Urothelium cell line (cell line): Measurements from ENCODE around the gene SH3RF3.
"Not testable (repeated sequence)": the region's sequence is repeated elsewhere in the genome, so short reads cannot be mapped to it uniquely, and the experiment has no call there.

Source experiments
- DNase-seq: peaks from one replicate; pipeline ENCODE4 v3.0.0; 2011; ENCODE audit warnings: low spot score, mixed read lengths
- FAIRE-seq: peaks from 2 replicates; lab custom pipeline; 2011; peaks lifted over from hg19 to GRCh38; lab: Jason Lieb, UNC

Gene SH3RF3

DNA sequence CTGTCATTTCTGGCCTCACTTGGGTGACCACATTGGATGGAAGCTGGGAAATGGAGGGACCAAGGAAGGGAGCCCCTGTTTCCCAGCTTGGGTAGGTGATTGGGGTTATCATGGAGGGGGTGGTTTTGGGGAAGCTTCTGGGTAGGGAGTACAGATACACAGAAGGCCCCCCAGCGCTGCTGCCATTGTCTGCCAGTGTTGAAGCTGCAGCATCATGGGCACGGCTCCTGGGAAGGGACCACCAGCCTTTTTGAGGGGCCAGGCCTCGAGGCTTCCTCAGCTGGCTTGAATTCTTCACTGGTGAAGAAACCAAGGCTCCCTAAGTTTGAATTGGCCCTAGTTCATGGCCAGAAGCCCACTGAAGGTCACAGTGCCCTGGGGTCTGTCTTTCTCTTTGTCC, 25.2 kb downstream of the SH3RF3 start:
- FAIRE-seq (no peak), DNase-seq (no peak)

DNA sequence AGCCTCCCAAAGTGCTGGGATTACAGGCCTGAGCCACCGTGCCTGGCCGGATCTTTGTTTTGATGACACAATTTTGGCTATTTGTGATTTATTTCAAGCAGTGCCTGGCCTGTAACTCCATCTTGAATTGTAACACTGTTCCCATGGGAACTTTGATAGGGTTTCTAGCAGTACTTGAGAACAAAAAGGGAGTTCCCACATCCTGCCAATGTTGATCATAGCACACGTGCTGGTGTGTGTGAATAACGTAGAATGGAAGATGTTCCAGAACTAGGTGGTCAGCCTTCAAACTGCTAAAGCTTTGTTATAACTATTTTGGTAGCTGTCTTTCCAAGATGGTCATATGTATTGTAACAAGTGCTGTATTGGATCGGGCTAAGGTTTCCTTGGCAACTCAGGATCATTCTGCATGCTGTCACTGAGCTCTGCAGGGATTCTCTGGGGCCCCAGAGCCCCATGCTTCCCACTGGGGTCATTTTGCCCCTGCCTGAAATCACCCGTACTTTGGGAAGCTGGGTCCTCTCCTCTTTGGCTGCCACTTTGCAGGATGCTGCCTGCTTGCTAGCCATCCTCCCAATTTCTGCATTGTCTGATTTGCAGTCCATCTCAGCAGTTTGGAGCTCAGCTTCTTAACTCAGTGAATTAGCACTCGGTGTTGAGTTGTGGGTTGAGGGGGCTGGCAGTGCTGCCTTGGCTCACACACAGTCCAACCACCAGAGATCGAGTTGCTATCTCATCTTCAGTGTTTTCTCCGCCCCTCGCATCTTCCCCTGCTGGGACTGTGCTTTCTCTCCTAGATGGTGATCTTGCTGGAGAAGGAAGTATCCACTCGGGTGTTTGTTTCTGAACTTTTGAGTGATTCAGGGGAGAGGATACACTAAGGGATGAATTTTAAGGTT, 26.8 kb downstream of the SH3RF3 start:
- DNase-seq (no peak), FAIRE-seq (no peak)

DNA sequence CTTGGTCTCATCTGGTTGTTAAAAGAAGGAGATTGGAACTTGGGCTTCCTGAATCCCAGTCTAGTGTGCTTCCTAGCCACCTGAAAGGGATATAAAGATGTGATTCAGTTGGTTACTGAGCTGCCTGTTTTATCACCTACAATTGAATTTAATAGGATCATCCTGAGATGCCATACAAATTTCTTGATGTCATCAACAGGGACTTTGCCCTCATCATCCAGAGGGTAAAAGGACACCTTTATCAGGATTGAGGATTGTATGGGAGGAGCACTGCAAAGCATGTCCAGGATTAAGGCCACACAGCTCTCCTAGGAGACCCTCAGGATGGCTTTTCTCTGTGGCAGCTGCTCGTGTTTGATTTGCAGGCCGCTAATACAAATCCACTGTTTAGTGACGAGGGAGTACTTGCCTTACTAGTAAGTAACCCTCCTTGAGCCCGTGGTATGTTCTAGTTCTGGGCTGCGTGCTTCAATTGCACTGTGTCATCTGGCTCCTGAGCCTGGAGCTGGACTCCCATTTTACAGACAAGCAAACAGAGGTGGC, 28.6 kb downstream of the SH3RF3 start:
- FAIRE-seq (peak; percentile 48), DNase-seq (no peak)

DNA sequence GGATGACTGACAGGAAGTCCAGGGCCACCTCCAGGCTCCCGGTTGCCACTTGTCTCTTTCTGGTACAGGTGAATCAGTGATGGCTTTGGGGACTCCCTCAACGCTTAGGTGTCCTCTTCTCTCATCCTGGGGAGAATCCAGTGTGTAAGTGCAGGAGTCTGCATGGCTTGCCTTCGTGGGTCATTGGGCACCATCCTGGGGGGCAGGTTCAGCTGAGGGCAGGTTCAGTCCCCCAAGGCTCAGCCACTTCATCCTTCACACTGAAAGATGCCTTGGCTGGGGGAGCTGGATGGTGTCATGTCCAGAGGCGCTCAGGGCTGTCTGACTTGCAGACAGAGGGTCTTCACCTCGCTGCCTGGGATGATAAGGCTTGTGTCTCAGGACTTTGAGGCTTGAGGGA, 29.2 kb downstream of the SH3RF3 start:
- FAIRE-seq = no peak
- no peak for DNase-seq

DNA sequence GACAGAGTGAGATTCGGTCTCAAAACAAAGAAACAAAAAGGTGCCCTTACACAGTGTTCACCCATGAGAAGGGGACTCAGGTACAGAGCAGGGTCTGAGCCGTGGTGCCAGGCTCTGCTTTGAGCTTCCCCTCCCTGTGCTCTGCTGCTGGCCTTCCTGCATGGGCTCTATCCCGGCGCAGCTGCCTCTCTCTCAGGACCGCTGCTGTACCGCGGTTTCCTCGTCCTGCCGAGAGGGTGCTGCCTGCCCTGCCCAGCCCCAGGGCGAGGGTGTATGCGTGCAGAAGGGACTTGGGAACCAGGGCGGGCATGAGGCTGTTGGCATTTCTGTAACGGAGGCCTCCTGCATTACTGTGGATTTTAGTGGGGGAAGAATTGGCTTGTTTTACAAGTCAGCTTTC, 30.1 kb downstream of the SH3RF3 start:
- FAIRE-seq (no peak), DNase-seq (no peak)

DNA sequence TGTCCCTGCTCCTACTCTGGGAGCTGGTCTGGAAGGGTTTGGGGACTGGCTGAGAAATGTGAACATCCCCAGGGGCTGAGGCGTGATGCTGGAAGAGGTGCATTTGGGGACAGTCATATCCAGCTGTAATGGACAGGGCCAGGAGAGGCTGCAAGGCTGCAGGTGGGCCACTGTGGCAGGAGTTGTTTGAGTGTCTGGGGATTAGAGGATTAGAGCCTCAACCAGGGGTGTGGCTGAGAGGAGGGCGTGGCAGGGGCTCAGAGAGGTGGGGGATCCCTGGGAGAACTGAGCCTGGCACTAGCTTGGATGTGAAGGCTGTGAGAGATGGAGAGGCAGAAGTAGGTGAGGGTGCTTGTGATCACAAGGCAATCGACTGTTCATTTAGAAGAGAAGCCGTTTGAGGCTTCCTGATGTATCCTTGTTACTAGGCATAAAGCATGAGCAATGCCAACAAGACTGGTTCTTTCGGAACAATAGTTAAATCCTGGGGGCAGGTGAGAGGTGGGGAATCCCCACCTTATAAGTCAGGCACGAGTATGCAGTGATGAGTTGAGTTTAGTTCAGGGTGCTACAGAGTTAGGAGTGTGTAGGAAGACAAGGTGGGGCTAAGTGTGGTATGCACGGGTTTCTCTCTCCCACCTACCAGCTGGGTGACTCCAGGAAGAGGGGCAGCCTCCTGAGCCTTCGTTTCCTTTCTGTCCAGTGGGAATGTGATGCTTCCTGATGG, 31.9 kb downstream of the SH3RF3 start:
- FAIRE-seq (no peak), DNase-seq (no peak)

DNA sequence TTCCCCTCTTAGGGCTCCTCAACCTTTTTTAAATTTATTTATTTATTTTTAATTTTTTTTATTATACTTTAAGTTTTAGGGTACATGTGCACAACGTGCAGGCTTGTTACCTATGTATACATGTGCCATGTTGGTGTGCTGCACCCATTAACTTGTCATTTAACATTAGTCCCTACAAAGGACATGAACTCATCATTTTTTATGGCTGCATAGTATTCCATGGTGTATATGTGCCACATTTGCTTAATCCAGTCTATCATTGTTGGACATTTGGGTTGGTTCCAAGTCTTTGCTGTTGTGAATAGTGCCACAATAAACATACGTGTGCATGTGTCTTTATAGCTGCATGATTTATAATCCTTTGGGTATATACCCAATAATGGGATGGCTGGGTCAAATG, 33.4 kb downstream of the SH3RF3 start:
- not testable (repeated sequence) for FAIRE-seq, DNase-seq

DNA sequence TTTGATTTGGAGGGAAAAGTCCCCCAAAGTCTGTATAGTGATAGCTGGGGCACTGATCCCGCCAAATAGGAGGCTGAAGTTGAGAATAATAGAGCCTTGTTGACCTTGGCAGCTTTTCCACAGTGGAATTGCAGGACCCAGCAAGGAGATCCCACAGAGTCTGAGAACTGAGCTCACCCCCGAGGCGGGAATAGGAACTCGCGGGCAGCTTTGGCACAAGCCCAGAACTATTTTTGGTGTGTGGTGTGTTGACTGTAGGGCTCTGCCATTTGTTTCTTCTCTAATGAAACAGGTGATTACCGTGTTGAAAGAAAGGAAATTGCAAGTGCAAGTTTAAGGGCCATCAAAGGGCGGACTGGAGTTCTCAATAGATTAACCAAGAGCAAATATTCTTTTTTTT, 34.0 kb downstream of the SH3RF3 start:
- FAIRE-seq (no peak), DNase-seq (peak; percentile 75)

DNA sequence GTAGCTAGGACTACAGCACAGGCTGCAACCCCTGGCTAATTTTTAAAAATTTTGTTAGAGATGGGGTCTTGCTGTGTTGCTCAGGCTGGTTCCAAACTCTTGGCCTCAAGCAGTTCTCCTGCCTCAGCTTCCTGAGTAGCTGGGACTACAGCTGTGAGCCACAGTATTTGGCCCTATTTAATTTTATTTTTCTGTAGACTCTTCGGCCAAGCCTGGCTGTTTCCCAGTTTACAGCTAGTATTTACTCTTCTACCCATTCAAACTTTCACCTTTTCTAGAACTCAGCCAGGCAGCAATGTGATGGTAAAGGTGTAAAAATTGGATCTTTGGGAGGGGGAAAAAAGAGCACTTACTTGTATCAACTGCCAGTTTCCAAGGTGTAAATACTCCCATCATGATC, 35.3 kb downstream of the SH3RF3 start:
- FAIRE-seq = no peak
- DNase-seq = no peak

DNA sequence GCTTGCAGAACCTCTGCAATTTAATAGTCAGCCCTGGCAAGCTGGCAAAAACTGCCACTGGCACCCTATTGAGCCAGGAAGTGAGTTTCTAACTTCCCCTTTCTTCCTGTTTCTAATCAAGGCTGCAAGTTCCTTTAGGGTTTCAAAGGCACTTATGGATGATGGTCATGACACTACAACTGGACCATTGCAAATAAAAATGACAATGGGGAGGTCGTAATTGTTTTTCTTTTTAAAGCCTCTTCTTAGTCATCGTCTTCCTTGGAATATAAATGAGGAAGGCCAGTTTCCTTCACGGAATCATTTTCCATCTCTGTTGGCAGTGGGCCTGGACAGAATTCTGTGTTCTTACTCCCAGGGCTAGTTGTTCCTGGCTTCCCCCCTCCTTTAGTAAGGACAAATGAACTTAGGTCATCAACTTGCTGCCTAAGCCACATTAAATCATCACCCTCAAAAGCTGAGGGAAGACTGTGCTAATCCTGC, 35.8 kb downstream of the SH3RF3 start:
- no peak for FAIRE-seq
- peak; percentile 30 for DNase-seq

DNA sequence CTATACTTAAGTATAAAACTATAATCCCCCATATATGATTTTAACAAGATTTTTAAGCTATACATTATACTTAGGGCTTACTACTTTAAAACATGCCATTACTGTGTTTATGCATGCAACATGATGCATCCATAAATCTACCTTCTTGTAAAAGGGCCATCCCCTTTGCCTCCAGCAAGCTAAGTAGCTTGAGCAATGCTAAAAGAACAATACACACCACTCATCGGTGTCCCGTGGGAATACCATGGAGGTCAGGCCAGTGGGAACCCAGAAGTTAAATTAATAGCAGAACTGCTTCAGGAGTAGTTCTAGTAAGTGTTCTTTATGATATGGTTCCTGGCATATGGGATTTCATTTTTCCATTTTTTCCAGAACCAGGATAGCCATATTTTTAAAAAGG, 37.8 kb downstream of the SH3RF3 start:
- FAIRE-seq (no peak), DNase-seq (no peak)

DNA sequence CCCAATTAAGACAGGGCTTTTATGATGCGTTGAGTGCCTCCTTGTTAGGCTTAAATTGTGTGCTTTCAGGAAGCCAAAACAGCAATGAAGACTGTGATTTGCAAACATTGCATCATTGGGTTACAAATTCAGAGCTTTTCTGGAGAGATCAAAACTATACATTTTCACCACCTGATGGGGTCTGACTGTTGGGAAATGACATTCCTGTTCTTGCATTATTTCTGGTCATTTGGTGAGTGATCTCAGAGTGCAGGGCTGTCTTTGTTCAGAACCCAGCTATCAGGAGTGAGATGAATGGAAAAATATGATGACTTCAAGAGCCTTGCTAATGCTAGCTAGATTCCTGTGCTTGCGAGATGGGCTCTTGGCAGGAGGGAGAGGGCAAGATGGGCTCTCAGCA, 39.1 kb downstream of the SH3RF3 start:
- no peak for FAIRE-seq
- no peak for DNase-seq

DNA sequence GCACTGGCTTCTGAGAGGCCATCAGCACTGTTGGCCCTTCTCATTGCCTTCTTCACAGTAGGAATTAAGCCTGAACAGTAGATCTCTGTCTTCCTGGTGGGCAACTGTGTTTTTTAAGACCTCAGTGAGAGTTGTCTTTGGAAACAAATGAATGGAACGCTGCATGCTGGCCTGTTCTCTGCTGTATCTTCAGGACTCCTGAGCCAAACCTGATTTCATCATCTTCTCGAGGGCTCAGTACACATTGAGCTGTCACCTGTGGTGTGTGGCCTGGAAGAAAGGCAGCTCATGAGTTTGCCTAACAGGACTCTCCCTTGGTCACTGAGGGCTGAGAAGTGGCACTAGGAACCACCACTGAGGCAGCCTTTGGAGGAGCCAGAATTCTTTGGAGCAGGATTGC, 39.7 kb downstream of the SH3RF3 start:
- FAIRE-seq (no peak), DNase-seq (no peak)

DNA sequence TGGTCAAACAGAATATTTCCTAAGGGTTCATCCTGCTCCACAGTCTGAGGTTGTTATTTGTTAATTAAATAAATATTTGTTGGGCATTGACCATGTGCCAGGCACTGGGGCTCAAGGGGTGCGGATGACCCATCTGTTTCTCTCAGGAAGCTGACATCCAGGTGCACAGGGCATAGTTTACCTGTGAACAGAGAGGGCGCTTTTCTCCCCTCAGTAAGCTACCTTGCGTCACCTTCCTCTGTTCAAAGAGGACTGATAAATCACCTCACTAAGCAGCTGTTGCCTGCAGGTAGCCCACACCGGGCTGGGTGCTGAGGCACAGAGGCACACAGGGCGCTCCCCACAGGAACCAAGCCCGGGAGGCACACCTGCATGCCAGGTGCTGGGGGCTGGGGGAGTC, 41.6 kb downstream of the SH3RF3 start:
- no peak for FAIRE-seq
- no peak for DNase-seq

DNA sequence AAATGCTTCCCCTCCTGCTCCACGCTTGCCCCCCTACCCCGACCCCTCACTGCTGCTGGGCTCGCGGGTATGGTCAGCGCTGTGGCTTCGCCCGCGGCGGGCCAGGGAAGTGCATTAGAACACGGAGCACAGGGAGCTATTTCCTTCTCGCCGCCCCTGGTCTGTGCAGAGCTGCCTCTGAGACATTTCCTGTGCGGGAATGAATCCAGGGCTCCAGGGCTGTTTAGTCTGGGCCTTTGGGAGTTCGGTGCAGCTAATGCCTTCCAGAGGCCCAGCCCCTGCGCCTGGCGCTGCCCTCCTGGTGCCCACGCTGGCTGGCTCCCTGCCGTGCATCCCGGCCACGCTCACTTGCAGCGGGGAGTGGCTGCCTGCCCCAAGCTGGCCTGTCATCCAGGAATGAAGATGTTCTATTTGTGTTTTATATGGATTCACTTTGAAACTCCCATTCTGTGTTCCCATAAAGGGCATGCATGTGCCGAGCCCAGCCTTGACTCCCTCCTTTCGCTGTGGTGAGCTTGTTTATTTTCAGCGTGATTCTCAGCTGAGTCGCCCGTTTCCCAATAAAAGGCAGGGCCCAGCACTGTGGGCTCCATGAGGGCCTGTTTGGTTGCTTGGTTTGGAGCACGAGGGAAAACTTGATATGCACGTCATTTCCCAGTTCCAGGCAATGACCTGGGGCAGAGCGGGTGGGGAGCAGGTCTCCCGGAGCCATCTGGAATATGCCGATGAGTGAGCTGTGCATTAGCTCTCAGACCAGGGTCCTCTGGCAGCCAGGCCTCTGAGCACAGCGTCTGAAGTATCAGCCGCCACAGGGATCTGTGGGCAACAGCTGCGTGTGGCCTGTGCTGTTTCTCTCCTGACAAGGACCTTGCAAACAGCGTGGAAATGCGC, 42.7 kb downstream of the SH3RF3 start:
- DNase-seq (peak; percentile 55), FAIRE-seq (peak; percentile 32)

DNA sequence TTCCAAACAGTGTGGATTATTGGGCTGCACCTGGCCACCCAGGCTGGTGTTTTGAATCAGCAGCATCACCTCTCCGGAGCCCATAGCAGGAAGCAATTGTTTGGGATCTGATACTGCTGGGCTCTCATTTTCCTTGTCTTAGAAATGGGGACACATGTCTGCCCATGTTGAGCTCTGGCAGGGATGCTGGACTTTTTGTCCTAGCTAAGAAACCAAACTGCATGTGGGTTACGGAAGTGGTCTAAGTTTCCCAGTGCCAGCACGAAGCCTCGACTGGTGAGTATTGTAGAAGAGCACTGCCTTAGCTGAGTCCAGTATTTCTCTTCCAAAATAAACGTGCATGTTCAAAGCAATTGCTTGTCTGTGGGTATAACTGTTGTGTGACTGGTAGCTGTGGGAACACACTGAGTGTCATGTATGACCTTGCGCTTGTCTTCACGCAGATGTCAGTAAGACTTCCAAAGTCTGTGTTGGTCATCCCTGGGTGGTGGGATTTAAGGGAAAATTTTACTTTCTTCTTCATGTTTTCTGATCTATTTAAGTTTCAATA, 43.6 kb downstream of the SH3RF3 start:
- no peak for FAIRE-seq

DNA sequence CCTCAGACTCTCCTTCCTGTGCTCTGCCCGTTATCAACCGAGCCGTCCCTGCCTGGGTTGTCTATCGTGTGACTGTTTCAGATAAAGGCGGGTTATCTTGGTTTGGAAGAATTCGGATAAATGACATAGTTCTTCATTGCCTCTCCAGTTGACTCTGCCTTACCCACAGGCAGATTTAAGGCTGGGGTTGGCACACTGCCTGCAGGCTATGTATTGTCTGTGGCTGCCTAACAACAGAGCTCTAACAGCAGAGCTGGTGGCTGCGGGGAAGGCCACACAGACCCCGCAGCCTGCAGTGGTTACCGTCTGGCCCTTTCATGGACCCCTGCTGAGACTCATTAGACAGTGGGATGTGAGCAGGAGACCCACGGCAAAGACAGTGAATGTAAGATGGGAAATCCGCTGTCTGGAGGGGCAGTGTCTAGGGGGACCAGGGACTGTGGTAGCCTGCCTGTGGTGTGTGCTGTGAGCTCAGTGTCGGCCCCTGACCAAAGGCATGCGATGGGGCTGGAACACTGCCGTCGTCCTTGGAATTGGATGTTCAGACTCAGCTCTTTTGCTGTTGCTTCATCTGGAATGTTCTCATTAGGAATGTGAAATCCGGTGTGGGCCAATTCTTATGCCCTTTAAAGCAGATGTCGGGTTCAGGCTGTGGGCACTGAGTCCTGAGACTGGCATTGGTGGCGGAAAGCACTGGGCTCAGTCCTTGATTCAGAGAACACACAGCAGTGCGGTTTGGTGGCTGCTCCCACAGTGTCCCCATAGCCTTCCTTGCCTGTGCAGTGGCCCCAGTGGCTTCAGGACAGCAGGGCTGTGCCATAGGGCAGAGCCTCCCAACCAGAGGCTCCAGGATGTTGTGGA, 44.5 kb downstream of the SH3RF3 start:
- FAIRE-seq = no peak
- no peak for DNase-seq

More for the DNA sequence above, 43.6 kb downstream of the SH3RF3 start:
- DNase-seq = no peak

DNA sequence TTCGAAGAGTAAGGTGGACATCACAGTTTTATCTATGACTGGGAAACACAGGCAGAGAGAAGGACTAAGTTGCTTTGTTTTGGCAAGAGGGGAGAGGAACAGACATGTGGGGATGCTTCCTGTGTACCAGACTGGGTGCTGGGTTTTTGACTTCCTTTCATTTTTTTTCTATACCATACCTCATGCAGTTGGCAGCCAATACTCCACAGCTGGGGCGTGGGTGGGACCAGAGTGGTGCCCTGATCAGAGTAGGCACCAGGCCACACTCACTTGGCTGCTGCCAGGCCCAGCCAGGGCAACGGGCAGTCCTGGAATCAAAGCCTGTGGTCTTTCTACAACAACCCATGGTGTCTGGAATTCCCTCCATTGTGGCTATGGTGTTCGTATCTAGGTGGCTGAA, 45.2 kb downstream of the SH3RF3 start:
- FAIRE-seq = peak; percentile 74
- no peak for DNase-seq

DNA sequence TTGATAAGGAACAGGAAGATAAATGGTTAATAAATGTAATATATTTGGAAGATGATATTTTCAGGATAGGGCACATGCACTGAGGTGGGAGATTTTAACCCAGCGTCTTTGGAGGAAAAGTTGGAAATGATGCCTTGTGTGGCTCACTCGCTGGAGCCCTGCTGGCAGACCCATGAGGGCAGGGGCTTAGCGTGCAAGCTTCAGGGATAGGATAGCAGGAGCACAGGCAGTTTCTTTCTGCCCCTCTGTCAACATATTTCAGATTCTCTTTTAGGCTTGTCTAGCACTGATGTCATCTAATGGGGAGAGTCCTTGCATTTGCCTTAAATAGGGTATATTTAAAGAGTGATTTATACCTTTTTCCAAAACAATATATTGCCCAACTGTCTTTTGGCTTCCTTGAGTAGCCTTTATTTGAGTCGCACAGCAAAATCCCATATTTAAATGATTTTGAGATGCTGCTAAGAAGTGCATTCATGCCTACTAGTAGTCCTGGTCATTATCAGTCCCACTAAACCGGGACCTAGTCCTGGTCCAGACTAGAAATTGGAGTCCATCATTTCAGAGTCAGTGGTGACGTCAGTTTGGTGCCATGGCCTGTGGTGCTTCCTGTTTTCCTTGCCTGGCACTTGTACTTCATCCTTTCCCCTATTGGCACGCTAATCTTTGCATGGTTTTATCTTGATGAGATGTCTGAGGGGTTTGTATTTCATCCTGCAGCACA, 45.8 kb downstream of the SH3RF3 start:
- no peak for FAIRE-seq

More for the DNA sequence above, 45.8 kb downstream of the SH3RF3 start:
- no peak for DNase-seq
